ENCODE results near the gene PACRG.

The PACRG gene

DNA sequence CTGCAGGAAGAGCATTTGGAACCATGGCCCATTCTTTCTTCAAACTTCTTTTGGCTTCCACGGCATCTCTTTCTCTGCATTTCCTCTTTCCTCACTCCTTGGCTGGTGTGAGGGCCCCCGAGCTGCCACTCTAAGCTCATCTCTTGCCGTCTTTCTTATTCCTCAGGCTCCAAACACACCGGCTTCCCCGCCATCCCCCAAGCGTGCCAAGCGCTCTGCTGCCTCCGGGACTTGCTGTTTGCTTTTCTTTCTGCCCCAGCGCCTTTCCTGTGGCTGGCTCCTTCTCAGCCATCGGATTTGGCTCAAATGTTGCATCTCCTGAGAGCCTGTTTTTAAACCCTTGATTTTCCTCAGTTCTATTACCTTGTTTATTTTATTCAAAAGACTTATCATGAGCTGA lies 172.7 kb downstream of the PACRG start:
- Histone ChIP-seq H3K27me3 (ENCODE audit: low read length) (no peaks in the 10 kb centered on the region), H2AFZ (ENCODE audit: low read depth, low read length, severe bottlenecking) (no peak overlapping the region), H3K36me3 (ENCODE audit: low read length) (no peaks in the 10 kb centered on the region), H3K4me3 (ENCODE audit: insufficient read depth, low read length, poor library complexity, severe bottlenecking) (no peak overlapping the region), H3K9me2 (replicated peaks; ENCODE audit: insufficient read depth, low read length) (no peaks in the 10 kb centered on the region), H4K20me1 (ENCODE audit: low read depth, low read length) (no peaks in the 10 kb centered on the region), H3K79me2 (ENCODE audit: insufficient read depth, low read length) (no peaks in the 10 kb centered on the region), H3F3A (ENCODE audit: insufficient read depth) (no peaks in the 10 kb centered on the region), H3K4me2 (ENCODE audit: low read depth, low read length, poor library complexity, severe bottlenecking) (no peak overlapping the region), H3K9me3 (ENCODE audit: insufficient read depth, low read length) (no peaks in the 10 kb centered on the region), H3K9ac (ENCODE audit: low read length) (no peak overlapping the region), H3K27ac (ENCODE audit: low read depth, low read length) (no peak overlapping the region)
- TF ChIP-seq, protein P1, sequence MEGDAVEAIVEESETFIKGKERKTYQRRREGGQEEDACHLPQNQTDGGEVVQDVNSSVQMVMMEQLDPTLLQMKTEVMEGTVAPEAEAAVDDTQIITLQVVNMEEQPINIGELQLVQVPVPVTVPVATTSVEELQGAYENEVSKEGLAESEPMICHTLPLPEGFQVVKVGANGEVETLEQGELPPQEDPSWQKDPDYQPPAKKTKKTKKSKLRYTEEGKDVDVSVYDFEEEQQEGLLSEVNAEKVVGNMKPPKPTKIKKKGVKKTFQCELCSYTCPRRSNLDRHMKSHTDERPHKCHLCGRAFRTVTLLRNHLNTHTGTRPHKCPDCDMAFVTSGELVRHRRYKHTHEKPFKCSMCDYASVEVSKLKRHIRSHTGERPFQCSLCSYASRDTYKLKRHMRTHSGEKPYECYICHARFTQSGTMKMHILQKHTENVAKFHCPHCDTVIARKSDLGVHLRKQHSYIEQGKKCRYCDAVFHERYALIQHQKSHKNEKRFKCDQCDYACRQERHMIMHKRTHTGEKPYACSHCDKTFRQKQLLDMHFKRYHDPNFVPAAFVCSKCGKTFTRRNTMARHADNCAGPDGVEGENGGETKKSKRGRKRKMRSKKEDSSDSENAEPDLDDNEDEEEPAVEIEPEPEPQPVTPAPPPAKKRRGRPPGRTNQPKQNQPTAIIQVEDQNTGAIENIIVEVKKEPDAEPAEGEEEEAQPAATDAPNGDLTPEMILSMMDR (IDR thresholded peaks at IDR 0.05; ENCODE audit: insufficient read depth, low read length, poor library complexity, severe bottlenecking): no peak
- no peak for TF ChIP-seq EZH2phosphoT487 (conservative IDR thresholded peaks at IDR 0.05; ENCODE audit: low read length)

DNA sequence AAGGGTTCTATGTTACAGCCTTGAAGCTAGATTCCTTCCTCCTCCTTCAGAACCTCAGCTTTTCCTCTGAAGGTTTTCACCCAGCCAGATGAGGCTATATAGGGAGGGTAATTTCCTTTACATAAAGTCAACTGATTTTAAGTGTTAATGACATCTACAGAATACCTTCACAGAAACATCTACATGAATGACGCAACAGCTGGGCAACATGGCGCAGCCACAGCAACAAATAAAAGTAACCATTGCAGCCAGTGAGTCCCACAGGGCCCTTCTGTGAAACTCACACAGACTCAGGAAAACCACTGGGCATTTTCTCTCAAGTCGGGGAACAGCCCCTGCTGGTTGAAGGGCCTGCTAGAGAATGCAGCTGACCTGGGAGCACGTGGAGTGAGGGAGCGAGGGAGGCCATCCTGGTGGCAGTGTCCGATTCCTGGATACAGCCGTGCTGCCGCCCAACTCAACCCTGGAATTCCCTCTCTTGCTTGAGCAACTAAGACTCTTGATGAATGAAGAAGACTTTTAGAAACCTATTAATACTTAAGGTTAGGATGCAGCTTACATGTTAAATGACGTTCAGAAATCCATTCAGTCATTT lies 176.4 kb downstream of the PACRG start:
- no peaks in the 10 kb centered on the region for H3F3A ChIP-seq (ENCODE audit: insufficient read depth)
- no peak overlapping the region for H3K9ac ChIP-seq (ENCODE audit: low read length)
- no peak overlapping the region for H3K4me3 ChIP-seq (ENCODE audit: insufficient read depth, low read length, poor library complexity, severe bottlenecking)
- H3K36me3 ChIP-seq (ENCODE audit: low read length): no peaks in the 10 kb centered on the region
- no peaks in the 10 kb centered on the region for H3K9me2 ChIP-seq (replicated peaks; ENCODE audit: insufficient read depth, low read length)
- H4K20me1 ChIP-seq (ENCODE audit: low read depth, low read length): no peaks in the 10 kb centered on the region
- H3K79me2 ChIP-seq (ENCODE audit: insufficient read depth, low read length): no peaks in the 10 kb centered on the region
- H3K27ac ChIP-seq (ENCODE audit: low read depth, low read length): no peak overlapping the region
- no peak for TF ChIP-seq EZH2phosphoT487 (conservative IDR thresholded peaks at IDR 0.05; ENCODE audit: low read length)
- TF ChIP-seq, protein P1 (IDR thresholded peaks at IDR 0.05; ENCODE audit: insufficient read depth, low read length, poor library complexity, severe bottlenecking): no peak
- no peak overlapping the region for H3K4me2 ChIP-seq (ENCODE audit: low read depth, low read length, poor library complexity, severe bottlenecking)
- H2AFZ ChIP-seq (ENCODE audit: low read depth, low read length, severe bottlenecking): no peak overlapping the region
- H3K9me3 ChIP-seq (ENCODE audit: insufficient read depth, low read length): no peaks in the 10 kb centered on the region
- H3K27me3 ChIP-seq (ENCODE audit: low read length): no peaks in the 10 kb centered on the region

DNA sequence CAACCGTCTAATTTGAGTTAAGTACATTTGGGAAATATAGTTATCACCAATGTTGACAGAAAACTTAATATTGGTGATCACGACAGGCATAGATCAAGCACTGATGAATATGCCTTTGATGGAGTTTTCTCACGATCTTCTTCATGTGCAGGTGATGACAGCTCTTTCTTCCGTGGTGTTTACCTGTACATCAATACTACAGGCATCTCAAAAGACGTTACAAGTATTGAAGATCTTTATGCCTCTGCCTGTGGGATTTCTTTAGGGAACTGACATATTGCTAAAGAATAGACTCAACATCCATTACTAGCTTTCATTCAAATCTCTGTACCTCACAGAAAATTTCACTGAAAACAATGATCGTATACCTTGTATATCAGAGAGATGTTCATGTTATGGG lies 178.7 kb downstream of the PACRG start:
- no peaks in the 10 kb centered on the region for H3K27me3 ChIP-seq (ENCODE audit: low read length)
- H3K9ac ChIP-seq (ENCODE audit: low read length): no peak overlapping the region
- no peak overlapping the region for H2AFZ ChIP-seq (ENCODE audit: low read depth, low read length, severe bottlenecking)
- no peaks in the 10 kb centered on the region for H3F3A ChIP-seq (ENCODE audit: insufficient read depth)
- no peaks in the 10 kb centered on the region for H3K9me3 ChIP-seq (ENCODE audit: insufficient read depth, low read length)
- H3K9me2 ChIP-seq (replicated peaks; ENCODE audit: insufficient read depth, low read length): no peaks in the 10 kb centered on the region
- TF ChIP-seq EZH2phosphoT487 (conservative IDR thresholded peaks at IDR 0.05; ENCODE audit: low read length): no peak
- TF ChIP-seq, protein P1 (IDR thresholded peaks at IDR 0.05; ENCODE audit: insufficient read depth, low read length, poor library complexity, severe bottlenecking): no peak
- H3K27ac ChIP-seq (ENCODE audit: low read depth, low read length): no peak overlapping the region
- no peaks in the 10 kb centered on the region for H3K36me3 ChIP-seq (ENCODE audit: low read length)
- H3K4me2 ChIP-seq (ENCODE audit: low read depth, low read length, poor library complexity, severe bottlenecking): no peak overlapping the region
- no peaks in the 10 kb centered on the region for H4K20me1 ChIP-seq (ENCODE audit: low read depth, low read length)
- no peaks in the 10 kb centered on the region for H3K79me2 ChIP-seq (ENCODE audit: insufficient read depth, low read length)
- H3K4me3 ChIP-seq (ENCODE audit: insufficient read depth, low read length, poor library complexity, severe bottlenecking): no peak overlapping the region
